Measurements from ENCODE around the gene PAXX. TPM values are rescaled to one million over a fixed set of nuclear protein-coding genes. Genes with fewer than 3 reads are reported as not detected.

Gene PAXX
- total and polyA plus RNA-seq, 2 donors (not counting 1 experiment from before 2014, with no cell fraction given) = 74.8 to 167 TPM

- no peak overlapping the region for H3K4me3 ChIP-seq (ENCODE audit: control extremely low read depth in 1 of 5, extremely low read depth in 1 of 5, insufficient read depth in 1 of 5, low read depth in 2 of 5, low read length in 4 of 5)
- intact Hi-C loops (cut with micrococcal nuclease) = no loop called here
- no peaks in the 10 kb centered on the region for H3K27me3 ChIP-seq (replicated peaks in 1 of 4; ENCODE audit: control extremely low read depth in 1 of 4, control insufficient read depth in 3 of 4, insufficient read depth in 4 of 4, low read length in 3 of 4)
- POLR2A ChIA-PET = no interaction called here
- H3K9me3 ChIP-seq (ENCODE audit: control extremely low read depth in 1 of 3, control insufficient read depth in 2 of 3, insufficient read depth in 1 of 3, low read length in 2 of 3) = peaks cover 0 to 9% (median 0%) of the 10 kb centered on the region in 3 donors
- peaks cover 17% of the 10 kb centered on the region for H3K4me1 Mint-ChIP-seq
- peaks cover 7 to 20% of the 10 kb centered on the region in 2 donors for H3K4me1 ChIP-seq (ENCODE audit: control insufficient read depth in 2 of 2, insufficient read depth in 2 of 2, low read length in 2 of 2)
- ATAC-seq (ENCODE audit: low read depth) (no peak), DNase-seq (no peak)
- CTCF ChIA-PET = no interaction called here
- no peaks in the 10 kb centered on the region for H3K79me2 ChIP-seq (ENCODE audit: control insufficient read depth, insufficient read depth, low read length)
- H4K20me1 ChIP-seq (ENCODE audit: control insufficient read depth, insufficient read depth, low read length, poor library complexity, severe bottlenecking) = peaks cover 4% of the 10 kb centered on the region
- 98% methylated on average over 6 of the region's 7 CpGs for WGBS (ENCODE audit: insufficient coverage)
- no peak overlapping the region for H3K27ac Mint-ChIP-seq
- H3K9me3 Mint-ChIP-seq (ENCODE audit: insufficient read depth) = no peaks in the 10 kb centered on the region
- no peak overlapping the region for H3K9ac ChIP-seq (ENCODE audit: low read length)
- H3K36me3 ChIP-seq (replicated peaks in 1 of 2; ENCODE audit: control extremely low read depth in 1 of 2, control insufficient read depth in 1 of 2, extremely low read depth in 1 of 2, insufficient read depth in 2 of 2, low read length in 1 of 2) = no peaks in the 10 kb centered on the region
- no peak overlapping the region for H2AFZ ChIP-seq (ENCODE audit: insufficient read depth, low read depth, low read length, poor library complexity, severe bottlenecking)
- H3K27me3 Mint-ChIP-seq = no peaks in the 10 kb centered on the region
- no peak overlapping the region for H3K4me2 ChIP-seq (replicated peaks; ENCODE audit: low read depth, low read length, poor library complexity, severe bottlenecking)
- TF ChIP-seq EZH2 (IDR thresholded peaks at IDR 0.05; ENCODE audit: borderline replicate concordance, insufficient read depth, low read depth, low read length, poor library complexity, severe bottlenecking) = no peak
- TF ChIP-seq CTCF (IDR thresholded peaks at IDR 0.05) = no peak
- H3K27ac ChIP-seq (ENCODE audit: low read length in 2 of 2) = no peak overlapping the region
- no peak overlapping the region for H3K4me3 Mint-ChIP-seq
These were observed 30.9 kb downstream of the PAXX start for GRCh38 chr9:137023157-137023556.

DNA sequence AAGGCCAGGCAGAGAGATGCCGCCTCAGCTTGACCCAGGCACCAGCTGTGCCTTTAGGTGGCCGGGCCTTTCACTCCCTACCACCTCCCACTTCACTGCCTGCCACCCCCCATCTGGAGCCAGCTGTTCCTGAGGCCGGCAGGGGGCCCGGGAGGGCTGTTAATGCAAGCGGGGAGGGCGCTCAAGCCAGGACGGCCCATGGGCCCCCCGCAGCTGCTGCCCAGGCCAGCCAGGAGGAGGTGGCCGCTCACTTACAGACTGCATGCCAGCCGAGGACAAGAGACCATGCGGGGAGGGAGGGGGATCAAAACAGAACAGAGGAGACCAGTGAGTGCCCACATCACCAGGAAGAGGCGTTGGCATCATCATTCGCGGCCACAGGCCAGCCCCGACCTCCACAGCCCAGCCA, 31.4 kb downstream of the PAXX start:
- DNase-seq = no peak
- no peak overlapping the region for H3K4me2 ChIP-seq (replicated peaks; ENCODE audit: low read depth, low read length, poor library complexity, severe bottlenecking)
- TF ChIP-seq CTCF (IDR thresholded peaks at IDR 0.05) = no peak
- TF ChIP-seq EZH2 (IDR thresholded peaks at IDR 0.05; ENCODE audit: borderline replicate concordance, insufficient read depth, low read depth, low read length, poor library complexity, severe bottlenecking) = no peak
- POLR2A ChIA-PET = no interaction called here
- H3K9me3 Mint-ChIP-seq (ENCODE audit: insufficient read depth) = no peaks in the 10 kb centered on the region
- intact Hi-C loops (cut with micrococcal nuclease) = no loop called here
- peaks cover 17% of the 10 kb centered on the region for H3K4me1 Mint-ChIP-seq
- H3K9ac ChIP-seq (ENCODE audit: low read length) = no peak overlapping the region
- no peak overlapping the region for H3K27ac Mint-ChIP-seq
- no peak overlapping the region for H2AFZ ChIP-seq (ENCODE audit: insufficient read depth, low read depth, low read length, poor library complexity, severe bottlenecking)
- CTCF ChIA-PET = no interaction called here
- H3K36me3 ChIP-seq (replicated peaks in 1 of 2; ENCODE audit: control extremely low read depth in 1 of 2, control insufficient read depth in 1 of 2, extremely low read depth in 1 of 2, insufficient read depth in 2 of 2, low read length in 1 of 2) = no peaks in the 10 kb centered on the region
- H3K27ac ChIP-seq (ENCODE audit: low read length in 2 of 2) = no peak overlapping the region
- ATAC-seq (ENCODE audit: low read depth) = no peak
- 94% methylated on average over 11 of the region's 15 CpGs for WGBS (ENCODE audit: insufficient coverage)
- H3K4me3 Mint-ChIP-seq = no peak overlapping the region
- H3K27me3 ChIP-seq (replicated peaks in 1 of 4; ENCODE audit: control extremely low read depth in 1 of 4, control insufficient read depth in 3 of 4, insufficient read depth in 4 of 4, low read length in 3 of 4) = no peaks in the 10 kb centered on the region
- H3K27me3 Mint-ChIP-seq = no peaks in the 10 kb centered on the region
- H3K4me1 ChIP-seq (ENCODE audit: control insufficient read depth in 2 of 2, insufficient read depth in 2 of 2, low read length in 2 of 2) = peaks cover 7 to 22% of the 10 kb centered on the region in 2 donors
- H3K79me2 ChIP-seq (ENCODE audit: control insufficient read depth, insufficient read depth, low read length) = no peaks in the 10 kb centered on the region
- H4K20me1 ChIP-seq (ENCODE audit: control insufficient read depth, insufficient read depth, low read length, poor library complexity, severe bottlenecking) = peaks cover 4% of the 10 kb centered on the region
- peaks cover 0 to 9% (median 0%) of the 10 kb centered on the region in 3 donors for H3K9me3 ChIP-seq (ENCODE audit: control extremely low read depth in 1 of 3, control insufficient read depth in 2 of 3, insufficient read depth in 1 of 3, low read length in 2 of 3)
- H3K4me3 ChIP-seq (ENCODE audit: control extremely low read depth in 1 of 5, extremely low read depth in 1 of 5, insufficient read depth in 1 of 5, low read depth in 2 of 5, low read length in 4 of 5) = no peak overlapping the region
